Measurements from ENCODE around the gene HHEX.
"Not testable (repeated sequence)": the region's sequence is repeated elsewhere in the genome, so short reads cannot be mapped to it uniquely, and the experiment has no call there.

Gene HHEX

GRCh38 chr10:92689663-92690210 lies at the start of gene HHEX:
Gene HHEX (plus strand): TSS chr10:92689955. CDS start chr10:92689987, 32 bp downstream.
- DNase-seq: peak; percentile 5 to 48

- DNase-seq: no peak
Observed at GRCh38 chr10:92640107-92640506, 49.6 kb upstream of the HHEX start.

- DNase-seq: no peak
Observed at GRCh38 chr10:92641492-92641891, 48.3 kb upstream of the HHEX start.

- DNase-seq: no peak
Observed at GRCh38 chr10:92644921-92645320, 44.8 kb upstream of the HHEX start.

GRCh38 chr10:92650864-92651263 lies 38.9 kb upstream of the HHEX start:
- not testable (repeated sequence) for DNase-seq

GRCh38 chr10:92655426-92655825 lies 34.3 kb upstream of the HHEX start:
- DNase-seq: no peak

- no peak for DNase-seq
Observed at GRCh38 chr10:92656266-92656961, 33.3 kb upstream of the HHEX start.

GRCh38 chr10:92657024-92657423 lies 32.7 kb upstream of the HHEX start:
- DNase-seq: no peak

- DNase-seq: no peak
Observed at GRCh38 chr10:92662848-92663247, 26.9 kb upstream of the HHEX start.

GRCh38 chr10:92664322-92664721 lies 25.4 kb upstream of the HHEX start:
- DNase-seq: no peak

- DNase-seq: no peak
Observed at GRCh38 chr10:92667078-92667477, 22.7 kb upstream of the HHEX start.

- no peak for DNase-seq
Observed at GRCh38 chr10:92677708-92678107, 12.0 kb upstream of the HHEX start.

GRCh38 chr10:92678206-92678605 lies 11.5 kb upstream of the HHEX start:
- DNase-seq: no peak

GRCh38 chr10:92681306-92681834 lies 8.4 kb upstream of the HHEX start:
- DNase-seq: no peak

- DNase-seq: no peak
Observed at GRCh38 chr10:92688573-92688926, 1.2 kb upstream of the HHEX start.

- peak; percentile 19 to 54 for DNase-seq
Observed at GRCh38 chr10:92688927-92689662, 660 bp upstream of the HHEX start.

GRCh38 chr10:92690211-92690914 lies 608 bp downstream of the HHEX start:
- peak in 1 of 2 experiments; percentile 20 for DNase-seq

GRCh38 chr10:92690915-92691590 lies 1.3 kb downstream of the HHEX start:
- DNase-seq: no peak

GRCh38 chr10:92691591-92692079 lies 1.9 kb downstream of the HHEX start:
- DNase-seq: no peak

GRCh38 chr10:92692080-92692671 lies 2.4 kb downstream of the HHEX start:
- DNase-seq: no peak

GRCh38 chr10:92692697-92693533 lies 3.2 kb downstream of the HHEX start:
- no peak for DNase-seq

All from NCI-H524 (cell line).